Type B pancreatic cell (in vitro differentiated cells): ENCODE measurements around the gene DNAH6. TPM values are rescaled to one million over a fixed set of nuclear protein-coding genes. Genes with fewer than 3 reads are reported as not detected.

ENCODE experiments used
- DNase-seq: peaks from one replicate; pipeline ENCODE4 v3.0.0; 2021; ENCODE audit warnings: mixed read lengths; ENCODE audit not compliant: unreplicated experiment; ENCODE audit errors: extremely low spot score
- H3K27ac Mint-ChIP-seq: 2 replicates; pipeline ENCODE4 v1.8.0; 2021; ENCODE audit warnings: mild to moderate bottlenecking, mixed read lengths
- H3K27me3 Mint-ChIP-seq: 2 replicates; pipeline ENCODE4 v1.8.0; 2021; ENCODE audit warnings: mixed read lengths
- H3K36me3 Mint-ChIP-seq: 2 replicates; pipeline ENCODE4 v1.8.0; 2021; ENCODE audit warnings: mixed read lengths
- H3K4me1 Mint-ChIP-seq: one replicate; pipeline ENCODE4 v1.8.0; 2021; ENCODE audit warnings: mixed read lengths; ENCODE audit not compliant: unreplicated experiment
- H3K4me3 Mint-ChIP-seq: 2 replicates; pipeline ENCODE4 v1.8.0; 2021; ENCODE audit warnings: mild to moderate bottlenecking, mixed read lengths
- H3K9me3 Mint-ChIP-seq: 2 replicates; pipeline ENCODE4 v1.8.0; 2021; ENCODE audit warnings: mixed read lengths
- CTCF ChIP-seq: fragments of 200-600 bp; sonication (generic); conservative IDR thresholded peaks from 2 replicates; pipeline ENCODE4 v1.5.0; 2021; ENCODE audit warnings: antibody characterized with exemption, mild to moderate bottlenecking
- total RNA-seq: library from RNA; stranded (reverse); gene quantifications from 2 replicates; pipeline ENCODE4 v1.2.1, GENCODE V29; 2021; ENCODE audit warnings: low replicate concordance

Gene DNAH6
- total RNA-seq, 1 donor from 2014 or later: 3.8 TPM

- Mint-ChIP-seq H3K4me1 (peaks cover 4% of the 10 kb centered on the region), H3K4me3 (no peak overlapping the region), H3K9me3 (no peaks in the 10 kb centered on the region), H3K27me3 (peaks cover 9% of the 10 kb centered on the region), H3K27ac (no peak overlapping the region), H3K36me3 (no peaks in the 10 kb centered on the region)
- TF ChIP-seq CTCF: no peak
- no peak for DNase-seq
These were observed 112.2 kb downstream of the DNAH6 start for GRCh38 chr2:84628486-84628885.

- Mint-ChIP-seq H3K27ac (no peak overlapping the region), H3K4me1 (peaks cover 4% of the 10 kb centered on the region), H3K4me3 (no peak overlapping the region)
These were observed 113.3 kb downstream of the DNAH6 start for GRCh38 chr2:84629550-84629949.

GRCh38 chr2:84631047-84631446 is 114.7 kb downstream of the DNAH6 start:
- no peak for DNase-seq
- Mint-ChIP-seq H3K36me3 (no peaks in the 10 kb centered on the region), H3K4me1 (peaks cover 4% of the 10 kb centered on the region), H3K27me3 (peaks cover 9% of the 10 kb centered on the region), H3K4me3 (no peak overlapping the region), H3K27ac (no peak overlapping the region), H3K9me3 (no peaks in the 10 kb centered on the region)
- peak; percentile 75 for TF ChIP-seq CTCF

More at GRCh38 chr2:84629550-84629949, 113.3 kb downstream of the DNAH6 start:
- Mint-ChIP-seq H3K27me3 (peaks cover 9% of the 10 kb centered on the region), H3K9me3 (no peaks in the 10 kb centered on the region), H3K36me3 (no peaks in the 10 kb centered on the region)
- DNase-seq: no peak
- TF ChIP-seq CTCF: no peak

- H3K4me1 Mint-ChIP-seq: peaks cover 4% of the 10 kb centered on the region
- no peak overlapping the region for H3K27ac Mint-ChIP-seq
- no peak for DNase-seq
- H3K9me3 Mint-ChIP-seq: no peaks in the 10 kb centered on the region
- no peaks in the 10 kb centered on the region for H3K36me3 Mint-ChIP-seq
- TF ChIP-seq CTCF: no peak
- no peak overlapping the region for H3K4me3 Mint-ChIP-seq
- peaks cover 9% of the 10 kb centered on the region for H3K27me3 Mint-ChIP-seq
These were observed 115.7 kb downstream of the DNAH6 start for GRCh38 chr2:84631985-84632384.

GRCh38 chr2:84636080-84636971 is 120.0 kb downstream of the DNAH6 start:
- H3K9me3 Mint-ChIP-seq: no peaks in the 10 kb centered on the region
- H3K4me3 Mint-ChIP-seq: no peak overlapping the region
- H3K27me3 Mint-ChIP-seq: peaks cover 5% of the 10 kb centered on the region
- H3K4me1 Mint-ChIP-seq: no peaks in the 10 kb centered on the region
- no peak for TF ChIP-seq CTCF
- no peak overlapping the region for H3K27ac Mint-ChIP-seq
- no peaks in the 10 kb centered on the region for H3K36me3 Mint-ChIP-seq
- no peak for DNase-seq
